Measurements from ENCODE around the gene GPR152.
"Not testable (repeated sequence)": the region's sequence is repeated elsewhere in the genome, so short reads cannot be mapped to it uniquely, and the experiment has no call there.

DNA sequence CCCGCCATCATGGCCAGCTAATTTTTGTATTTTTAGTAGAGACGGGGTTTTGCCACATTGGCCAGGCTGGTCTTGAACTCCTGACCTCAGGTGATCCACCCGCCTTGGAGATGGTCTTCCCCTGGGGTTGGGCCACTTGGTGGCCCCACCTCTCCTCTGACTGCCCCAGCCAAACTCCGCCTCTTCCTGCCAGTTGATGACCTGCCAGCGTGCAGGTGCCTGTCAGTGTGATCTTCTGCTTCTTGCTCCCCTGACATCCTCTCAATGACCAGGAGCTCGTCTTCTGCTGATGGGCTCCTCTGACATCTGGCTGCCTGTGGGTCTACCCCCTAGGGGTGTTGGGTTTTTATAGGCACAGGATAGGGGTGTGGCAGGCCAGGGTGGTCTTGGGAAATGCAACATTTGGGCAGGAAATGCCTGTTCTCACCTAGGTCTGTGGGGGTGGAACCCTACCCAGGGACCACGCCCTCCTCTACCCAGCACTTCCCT, 33.4 kb upstream of the GPR152 start:
- not testable (repeated sequence) for TF ChIP-seq CTCF (conservative IDR thresholded peaks at IDR 0.05; ENCODE audit: low read length); EZH2phosphoT487 (IDR thresholded peaks at IDR 0.05; ENCODE audit: borderline replicate concordance, low read depth, low read length)
